Right ventricle myocardium inferior (tissue), 1 donor: Measurements from ENCODE around the gene JAML. TPM values are rescaled to one million over a fixed set of nuclear protein-coding genes. Genes with fewer than 3 reads are reported as not detected.

Experiments
- ATAC-seq: fragments of 200-7000 bp; cut with Tn5 transposase; one replicate; pipeline ENCODE4 v1.9.1; 2020; ENCODE audit warnings: mild to moderate bottlenecking, moderate library complexity
- DNase-seq: peaks from one replicate; pipeline ENCODE4 v3.0.0; 2021; ENCODE audit errors: missing footprints
- intact Hi-C: fragments of 100-400 bp; cut with DNase I; formaldehyde crosslinking; loops from one replicate; pipeline ENCODE4 v1.11.0; 2022
- total RNA-seq: library from RNA; stranded (reverse); fragmentation: NEBNext Ultra II Directional; extraction: Animal tissue kit (Norgen Biotek cat#: 25700); gene quantifications from one replicate; pipeline ENCODE4 v1.2.1, GENCODE V29; 2021
- donor health status: DM: no; HTN: yes; CAD: no; lungs with severe emphysema.

JAML gene
- total RNA-seq, 1 donor from 2014 or later, result 3.3 TPM

DNA sequence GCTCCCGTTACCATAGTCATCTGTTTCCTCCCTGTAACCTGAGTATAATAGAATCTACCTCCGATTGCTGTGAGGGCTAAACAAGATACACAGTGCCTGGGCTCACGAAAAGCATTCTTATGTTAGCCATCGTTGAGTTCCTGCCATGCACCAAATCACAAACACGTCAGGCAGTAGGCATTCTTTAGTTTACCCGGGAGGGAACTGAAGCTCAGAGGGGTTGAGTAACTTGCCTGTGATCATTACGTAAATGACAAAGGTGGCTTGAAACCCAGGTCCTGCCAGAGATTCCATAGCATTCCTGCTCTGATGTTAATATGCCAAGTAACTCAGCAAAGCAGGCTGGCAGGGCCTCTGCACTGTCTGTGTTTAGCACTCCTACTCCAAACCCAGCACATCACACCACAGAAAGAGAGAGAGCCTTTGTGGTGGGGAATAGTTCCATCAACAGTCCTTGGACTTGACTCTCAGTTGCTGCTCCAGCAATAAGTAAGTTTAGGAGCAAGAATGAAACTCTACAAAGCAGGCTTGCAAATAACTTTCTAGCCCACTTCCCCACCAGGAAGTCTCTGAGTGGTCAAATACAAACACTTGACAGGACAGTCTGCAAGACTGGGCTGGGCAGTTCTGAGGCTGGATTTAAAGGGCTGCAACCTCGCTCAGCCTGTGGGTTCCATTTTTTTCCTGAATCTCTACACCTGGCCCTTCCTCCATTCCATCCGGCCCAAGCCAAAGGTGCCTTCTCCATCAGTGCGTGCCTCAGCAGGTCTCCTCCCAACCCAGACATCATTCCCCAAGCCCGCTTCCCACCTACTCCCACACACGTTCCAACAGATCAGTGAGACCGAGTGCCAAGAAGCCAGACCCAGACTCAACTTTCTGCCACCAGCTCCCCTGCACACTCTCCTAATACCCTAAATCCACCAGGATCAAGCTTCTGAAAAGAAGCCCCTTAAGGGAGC is 49.5 kb downstream of the JAML start:
- intact Hi-C loops, result no loop called here
- no peak for DNase-seq
- peak; percentile 70 for ATAC-seq

DNA sequence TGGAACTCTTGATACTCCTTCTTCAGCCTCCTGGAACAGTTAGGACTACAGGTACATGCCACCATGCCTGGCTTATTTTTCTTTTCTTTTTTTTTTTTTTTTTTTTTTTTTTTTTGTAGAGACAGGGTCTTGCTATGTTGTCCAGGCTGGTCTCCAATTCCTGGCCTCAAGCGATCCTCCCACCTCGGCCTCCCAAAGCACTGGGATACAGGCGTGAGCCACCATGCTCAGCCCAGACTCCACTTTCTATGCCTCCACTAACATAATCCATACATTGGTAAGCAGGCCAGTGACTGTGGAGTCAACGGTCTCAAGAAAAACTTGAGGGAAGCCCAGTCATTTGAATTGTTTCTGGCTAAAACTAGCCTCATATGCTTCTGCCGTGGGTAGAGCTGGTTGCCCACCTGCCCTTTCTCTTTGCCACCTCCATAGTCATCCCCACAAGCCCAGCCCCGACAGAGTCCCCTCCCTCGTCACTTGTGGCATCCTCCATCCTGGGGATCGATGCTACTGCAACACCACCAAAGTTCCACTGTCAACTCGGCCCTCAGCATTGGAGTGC is 50.7 kb downstream of the JAML start:
- intact Hi-C loops, result no loop called here
- ATAC-seq (no peak), DNase-seq (no peak)

DNA sequence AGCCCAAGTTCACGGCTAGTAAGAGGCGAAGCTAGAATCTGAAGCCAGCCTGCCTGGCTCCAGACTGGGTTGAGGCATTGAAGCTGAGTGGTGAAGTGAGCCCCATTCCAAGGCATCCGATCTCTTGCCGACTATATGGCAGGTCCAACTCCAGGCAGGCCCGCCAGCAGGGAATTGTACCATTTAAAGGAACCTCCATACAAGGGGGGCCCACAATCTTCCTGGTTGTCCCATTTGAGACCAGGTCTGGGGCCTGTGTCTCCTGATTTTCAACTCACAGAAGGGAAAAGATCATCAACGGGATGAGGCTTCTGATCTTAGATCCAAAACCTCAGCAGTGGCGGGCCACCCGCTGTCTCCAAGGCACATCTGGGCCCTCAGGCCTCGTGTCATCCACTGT is 52.5 kb downstream of the JAML start:
- intact Hi-C loops, result no loop called here
- DNase-seq, result no peak
- ATAC-seq, result no peak

DNA sequence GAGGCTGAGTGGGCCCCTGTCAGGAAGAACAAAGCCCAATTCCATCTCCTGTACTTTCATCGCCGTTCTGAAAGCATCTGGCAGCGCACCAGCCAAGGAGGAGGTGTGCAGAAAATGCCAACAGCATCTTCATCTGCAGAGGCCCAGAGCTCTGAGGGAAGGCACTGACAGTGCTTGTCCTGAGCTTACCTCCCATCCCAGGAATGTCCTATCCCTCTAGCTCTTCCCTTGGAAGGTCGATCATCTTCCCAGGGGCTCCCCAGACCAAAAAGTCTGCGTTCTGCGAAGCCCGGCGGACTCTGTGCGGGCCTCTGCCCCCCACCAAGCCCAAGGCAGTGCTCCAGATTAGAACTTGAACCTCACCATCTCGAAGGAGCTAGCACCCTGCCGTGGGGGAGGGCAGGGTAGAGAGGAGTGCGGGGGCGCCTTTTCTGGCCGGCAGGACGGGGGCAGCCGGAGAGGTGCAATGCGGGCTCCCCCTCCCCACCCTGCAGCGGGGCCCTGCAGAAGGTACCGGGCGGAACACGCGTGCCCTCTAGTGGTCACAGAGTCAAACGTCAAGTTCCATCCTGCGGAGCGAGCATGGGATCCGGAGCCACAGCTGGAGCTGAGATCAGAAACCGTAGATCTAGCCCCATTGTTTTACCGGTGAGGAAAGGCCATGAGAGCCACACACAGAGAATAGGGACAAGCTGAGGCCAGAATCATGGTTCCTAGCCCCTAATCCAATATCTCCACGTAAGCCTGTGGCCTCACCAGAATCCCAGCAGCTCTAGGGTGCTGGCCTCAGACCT is 53.3 kb downstream of the JAML start:
- intact Hi-C loops, result loop anchor here (1.0 kb wide), 1 partner anchor 26 kb away; no protein-coding TSS in a partner anchor

DNA sequence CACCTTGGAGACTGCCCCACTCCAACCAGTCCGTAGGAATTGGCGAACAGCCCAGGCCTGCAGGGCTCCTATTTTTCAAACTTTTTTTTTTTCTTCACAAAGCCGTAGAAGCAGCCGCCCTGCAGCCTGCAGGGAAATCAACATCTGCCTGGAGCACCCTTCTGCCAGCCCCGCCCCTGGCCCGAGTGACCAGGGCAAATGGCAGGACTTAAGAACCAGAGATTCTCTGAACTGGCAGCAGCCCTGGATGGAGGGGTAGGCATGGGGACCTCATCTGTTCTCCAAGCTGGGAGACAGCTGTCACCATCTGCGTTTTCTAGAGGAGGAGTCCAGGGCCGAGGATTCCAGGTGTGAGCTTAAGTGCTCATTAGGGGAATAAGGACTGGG is 53.9 kb downstream of the JAML start:
- DNase-seq (no peak), ATAC-seq (no peak)
- intact Hi-C loops, result loop anchor here (1.0 kb wide), 1 partner anchor 26 kb away; no protein-coding TSS in a partner anchor

More for the DNA sequence above, 53.3 kb downstream of the JAML start:
- peak; percentile 88 for DNase-seq
- ATAC-seq, result peak; percentile 66

DNA sequence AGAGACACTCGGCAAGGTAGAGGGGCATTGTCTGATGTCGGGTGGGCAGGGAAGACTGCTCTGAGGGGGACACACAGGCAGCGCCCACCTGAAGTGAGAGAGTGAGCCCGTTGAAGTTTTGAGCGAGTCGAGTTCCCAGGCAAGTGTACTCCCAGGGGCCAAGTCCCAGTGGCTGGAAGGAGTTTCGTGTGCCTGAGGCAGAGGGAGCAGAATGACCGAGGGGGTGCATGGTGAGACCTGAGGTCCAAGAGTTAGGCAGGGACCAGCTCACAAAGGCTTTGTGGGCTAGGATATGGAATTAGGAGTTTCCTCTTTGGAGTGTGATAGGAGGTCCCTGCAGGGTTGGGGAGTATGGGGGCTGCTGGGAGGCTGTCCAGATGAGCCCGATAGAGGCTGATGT is 54.6 kb downstream of the JAML start:
- ATAC-seq, result no peak
- no peak for DNase-seq
- intact Hi-C loops, result no loop called here

DNA sequence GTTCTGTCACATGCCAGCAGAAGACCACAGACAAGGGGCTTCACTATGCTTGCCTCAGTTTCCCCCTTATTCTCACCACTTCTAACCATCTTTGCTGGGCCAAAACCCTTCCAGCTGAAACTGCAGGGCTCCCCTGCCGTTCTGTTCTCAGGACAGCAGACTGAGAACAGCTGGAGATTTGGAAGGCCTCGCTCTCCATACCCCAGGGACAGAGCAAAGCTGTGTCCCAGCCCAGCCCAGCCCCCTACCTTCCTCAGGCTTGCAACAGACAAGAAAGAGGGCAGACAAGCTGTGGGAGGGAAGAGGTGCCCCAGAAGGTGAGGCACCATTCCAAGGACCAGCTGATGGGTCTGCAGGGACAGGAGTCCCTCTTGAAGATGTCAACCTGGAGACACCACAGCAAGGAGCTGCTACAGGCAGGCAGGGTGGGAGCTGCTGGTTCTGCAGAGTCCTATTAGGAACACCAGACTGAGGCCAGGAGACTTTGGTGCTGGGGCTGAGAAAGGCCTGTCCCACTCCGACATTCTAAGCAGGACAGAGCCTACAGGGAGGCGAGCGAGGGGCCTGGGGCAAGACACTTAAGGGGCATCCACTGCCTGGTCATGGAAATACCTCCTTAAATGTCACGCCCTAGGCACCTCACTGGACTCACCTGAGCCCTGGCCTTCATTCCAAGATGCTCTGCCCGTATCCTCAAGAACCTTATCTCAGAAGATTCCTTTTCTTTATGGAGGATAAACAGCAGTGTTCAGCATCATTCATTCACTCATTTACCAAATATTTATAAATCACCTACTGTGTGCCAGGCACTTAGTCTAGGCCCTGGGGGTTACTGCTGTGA is 55.3 kb downstream of the JAML start:
- peak; percentile 47 for ATAC-seq
- intact Hi-C loops, result no loop called here
- DNase-seq, result no peak

DNA sequence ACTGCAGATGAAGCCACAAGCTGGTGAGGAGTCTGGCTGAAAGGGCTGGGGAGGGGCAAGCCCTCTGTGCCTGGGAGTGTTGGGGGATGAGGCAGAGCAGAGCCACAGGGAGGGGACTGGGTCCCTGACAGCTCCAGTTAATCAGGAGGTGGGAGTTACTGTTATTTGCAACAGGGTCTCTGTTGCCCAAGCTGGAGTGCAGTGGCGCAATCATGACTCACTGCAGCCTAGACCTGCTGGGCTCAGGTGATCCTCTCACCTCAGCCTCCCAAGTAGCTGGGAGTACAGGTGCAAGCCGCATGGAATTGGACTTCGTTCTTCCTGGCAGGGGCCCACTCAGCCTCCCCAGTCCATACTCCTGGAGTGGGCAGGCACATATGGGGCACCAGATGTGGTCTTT is 56.1 kb downstream of the JAML start:
- ATAC-seq (no peak), DNase-seq (no peak)
- intact Hi-C loops, result no loop called here

DNA sequence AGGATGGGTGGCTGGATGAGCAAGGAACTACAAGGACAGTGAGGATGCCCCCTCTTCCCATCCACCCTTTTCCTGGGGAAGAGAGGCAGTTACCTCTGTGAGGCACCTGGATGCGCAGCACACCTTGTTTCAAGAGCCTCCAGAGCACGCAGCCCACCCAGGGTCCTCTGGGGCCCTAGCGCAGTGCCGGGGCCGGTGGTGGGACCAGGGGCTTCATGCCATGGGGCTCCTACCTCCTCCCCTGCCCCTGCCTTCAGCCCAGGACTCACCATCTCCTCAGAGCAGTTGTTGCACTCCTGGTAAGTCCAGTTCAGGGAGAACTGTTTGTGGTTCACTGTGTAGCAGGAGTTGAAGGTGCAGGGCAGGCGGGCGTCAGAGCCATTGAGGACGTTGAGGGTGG is 56.5 kb downstream of the JAML start:
- ATAC-seq, result no peak
- intact Hi-C loops, result no loop called here
- no peak for DNase-seq

DNA sequence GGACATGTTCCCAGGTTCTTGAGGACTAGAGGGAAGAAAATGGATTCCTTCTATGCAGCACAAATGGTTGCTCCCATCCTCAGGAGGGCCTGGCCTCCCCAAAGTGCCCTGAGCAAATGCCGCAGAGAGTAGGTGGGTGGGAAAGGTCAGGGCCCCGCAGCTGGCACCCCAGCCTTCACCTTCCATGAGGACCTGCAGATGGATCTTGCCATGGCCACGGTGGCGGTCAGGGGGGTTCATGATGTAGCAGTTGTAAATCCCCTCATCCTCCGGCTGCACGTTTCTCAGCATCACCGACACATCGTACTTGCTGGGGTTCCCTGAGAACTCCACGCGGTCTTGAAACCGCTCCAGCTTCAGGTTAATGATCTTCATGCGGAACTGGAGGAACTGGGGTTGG is 56.9 kb downstream of the JAML start:
- DNase-seq, result no peak
- no peak for ATAC-seq
- intact Hi-C loops, result no loop called here

DNA sequence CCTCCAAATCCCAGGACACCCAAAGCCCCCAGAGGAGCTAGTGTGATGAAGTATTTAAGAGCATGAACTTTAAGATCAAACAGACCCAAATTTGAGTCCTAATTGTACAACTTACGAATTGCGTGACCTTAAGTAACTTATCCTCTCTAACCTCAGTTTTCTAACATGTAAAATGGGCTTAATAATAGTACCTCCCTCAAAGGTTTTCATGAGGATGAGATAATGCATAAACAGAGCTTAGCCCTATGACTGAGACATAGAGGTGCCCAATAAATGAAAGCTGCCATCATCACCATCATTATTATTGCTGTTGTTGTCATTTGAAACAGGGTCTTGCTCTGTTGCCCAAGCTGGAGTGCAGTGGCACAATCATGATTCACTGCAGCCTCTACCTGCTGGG is 57.6 kb downstream of the JAML start:
- DNase-seq, result no peak

DNA sequence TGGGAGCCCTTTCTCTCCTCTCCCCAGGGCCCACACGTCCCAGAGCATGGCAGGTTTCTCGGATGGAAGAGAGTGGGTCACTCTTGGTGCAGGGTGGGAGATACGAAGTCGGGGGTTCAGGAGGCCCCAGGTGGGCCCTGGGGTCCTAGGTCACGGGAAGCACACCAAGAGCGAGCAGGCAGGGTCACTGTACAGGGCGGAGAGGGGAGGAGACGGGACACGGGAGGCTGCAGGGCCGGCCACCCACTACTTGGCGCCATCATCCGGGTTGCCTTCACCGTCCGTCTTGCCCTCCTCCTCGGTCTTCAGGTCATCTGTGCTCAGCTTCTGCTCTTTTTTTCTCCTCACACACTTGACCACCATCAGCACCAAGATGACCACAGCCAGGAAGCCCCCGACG is 58.2 kb downstream of the JAML start:
- intact Hi-C loops, result no loop called here
- DNase-seq, result no peak
- ATAC-seq, result no peak

More for the DNA sequence above, 57.6 kb downstream of the JAML start:
- intact Hi-C loops, result no loop called here
- ATAC-seq, result no peak

DNA sequence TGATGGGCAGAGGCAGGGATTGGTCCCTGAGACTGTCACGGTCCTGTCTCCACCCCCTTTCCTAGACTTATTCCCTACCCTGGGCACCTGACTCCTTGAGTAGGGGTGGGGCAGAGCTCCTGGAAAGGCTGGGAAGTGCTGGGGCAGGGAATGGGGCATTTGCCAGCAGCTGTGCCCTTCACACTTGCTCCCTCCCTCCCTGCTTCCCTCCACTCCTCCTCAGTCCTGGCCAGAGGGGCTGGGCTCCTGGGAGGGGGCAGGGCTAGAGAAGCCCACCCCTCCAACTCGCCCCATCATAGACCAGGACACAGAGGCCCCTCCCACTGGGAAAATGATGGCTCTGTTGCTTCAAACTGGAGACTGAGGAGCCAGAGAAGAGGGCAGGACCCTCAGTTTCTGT is 59.9 kb downstream of the JAML start:
- no peak for DNase-seq
- intact Hi-C loops, result no loop called here
- ATAC-seq, result no peak

DNA sequence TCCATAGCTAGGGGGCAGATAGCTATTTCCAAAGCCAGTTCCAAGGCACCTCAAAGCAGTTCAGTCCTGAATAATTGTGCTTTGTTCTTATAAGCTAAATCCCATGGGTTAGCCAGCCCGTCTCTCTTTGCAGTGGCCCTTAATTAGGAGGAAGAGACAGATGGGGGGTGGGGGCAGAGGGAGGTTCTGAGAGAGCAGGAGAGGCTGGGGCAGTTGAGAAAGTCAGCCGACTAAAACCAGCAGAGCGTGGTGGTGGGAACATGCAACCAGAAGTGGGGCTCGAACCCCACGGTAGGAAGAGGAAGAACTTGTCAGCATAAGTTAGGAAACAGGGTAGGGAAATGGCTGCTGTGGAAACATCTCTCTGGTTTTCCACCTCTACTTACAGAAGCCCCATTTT is 61.3 kb downstream of the JAML start:
- intact Hi-C loops, result no loop called here
- DNase-seq, result no peak
- ATAC-seq, result no peak

DNA sequence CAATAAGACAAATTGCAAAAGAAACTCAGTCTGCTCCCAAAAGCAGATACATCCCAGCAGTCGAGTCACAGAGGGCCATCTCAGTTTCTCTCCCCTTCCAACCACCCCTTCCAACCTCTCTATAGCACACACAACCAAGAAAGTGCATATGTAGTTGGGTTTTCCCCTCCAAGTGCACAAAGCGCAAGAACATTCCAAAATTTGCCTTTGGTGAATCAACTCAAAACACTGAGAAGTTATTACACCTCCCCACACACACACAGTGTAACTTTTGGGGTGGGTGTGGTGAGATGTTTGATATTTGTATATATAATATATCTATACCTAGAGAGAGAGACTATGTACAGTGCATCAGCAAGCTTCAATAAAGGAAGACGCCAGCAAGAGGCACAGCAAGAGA is 62.0 kb downstream of the JAML start:
- intact Hi-C loops, result no loop called here
- ATAC-seq, result no peak
- DNase-seq, result no peak

DNA sequence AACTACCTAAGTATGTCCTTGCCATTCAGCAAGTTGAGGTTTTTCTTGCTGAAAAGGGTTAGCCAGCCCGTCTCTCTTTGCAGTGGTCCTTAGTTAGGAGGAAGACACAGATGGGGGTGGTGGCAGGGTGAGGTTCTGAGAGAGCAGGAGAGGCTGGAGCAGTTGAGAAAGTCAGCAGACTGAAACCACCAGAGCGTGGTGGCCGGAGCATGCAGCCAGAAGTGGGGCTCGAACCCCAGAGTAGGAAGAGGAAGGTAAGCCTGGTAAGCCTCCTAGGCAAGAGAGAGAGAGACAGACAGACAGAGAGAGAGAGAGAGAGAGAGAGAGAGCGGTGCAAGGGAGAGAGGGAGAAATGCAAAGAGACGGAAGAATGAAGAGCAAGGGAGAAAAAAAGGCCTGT is 63.0 kb downstream of the JAML start:
- DNase-seq (peak; percentile 52), ATAC-seq (no peak)
- intact Hi-C loops, result no loop called here

DNA sequence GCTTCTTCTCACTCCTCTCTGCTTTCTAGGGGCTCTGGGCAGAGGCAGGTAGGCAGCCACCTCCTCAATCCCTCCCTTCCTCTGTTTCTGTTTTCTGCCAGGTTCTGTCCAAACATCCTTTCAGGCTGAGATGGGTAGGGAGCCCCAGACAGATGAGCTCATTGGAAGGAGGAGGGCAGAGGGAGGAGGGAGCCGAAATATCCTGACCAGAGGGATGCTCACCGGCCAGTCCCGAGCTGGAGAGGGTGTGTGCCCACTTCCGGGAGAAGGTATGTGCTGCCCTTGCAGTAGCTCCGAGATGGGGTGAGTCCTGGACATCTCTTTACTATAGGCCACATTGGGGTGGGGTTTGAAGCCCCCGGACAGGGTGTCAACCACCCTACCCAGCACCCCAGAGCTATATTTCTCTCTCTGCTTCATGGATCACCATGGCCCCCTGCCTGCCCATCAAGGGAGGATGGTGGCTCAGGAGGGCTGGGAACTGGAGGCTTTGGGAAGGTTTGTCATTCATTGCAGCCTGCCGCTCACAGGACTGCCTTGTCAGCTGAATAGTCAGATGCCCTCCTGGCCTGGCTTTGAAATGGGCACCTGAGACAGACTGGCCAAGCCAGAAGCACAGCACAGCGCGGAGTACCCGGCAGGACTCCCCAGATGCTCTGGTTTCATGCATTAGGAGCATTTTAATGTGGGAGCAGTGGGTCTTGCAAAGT is 67.5 kb downstream of the JAML start:
- ATAC-seq (no peak), DNase-seq (peak; percentile 20)
- intact Hi-C loops, result no loop called here

DNA sequence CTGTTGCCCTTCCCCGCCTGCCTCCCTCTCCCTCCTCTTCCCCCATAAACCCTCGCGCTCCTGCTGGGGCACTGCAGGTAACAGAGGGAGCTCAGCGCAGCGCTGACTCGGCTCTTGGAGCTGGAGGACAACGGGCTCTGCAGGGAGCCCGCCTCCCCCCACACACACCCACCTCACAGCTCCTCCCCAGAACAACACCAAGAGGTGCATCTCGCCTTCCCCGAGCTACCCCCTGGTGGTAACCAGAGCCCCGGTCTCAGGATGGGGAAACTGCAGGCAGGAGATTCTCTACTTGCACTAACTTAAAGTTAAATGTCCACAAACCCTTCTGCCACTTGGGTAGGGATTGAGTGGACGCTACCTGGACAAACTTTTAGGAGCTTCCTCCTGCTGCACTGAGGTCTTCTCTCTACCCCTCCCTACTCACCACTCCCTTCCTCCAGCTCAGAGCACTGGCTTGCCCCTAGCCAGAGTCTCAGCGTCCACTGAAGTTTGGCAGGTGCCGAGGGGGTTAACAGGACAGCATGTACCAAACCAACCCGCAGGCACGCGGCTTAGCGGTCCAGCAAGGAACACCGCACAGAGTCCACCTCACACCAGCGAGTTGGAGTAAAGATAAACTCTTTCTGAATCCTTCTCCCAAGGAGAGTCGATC is 68.2 kb downstream of the JAML start:
- DNase-seq (peak; percentile 71), ATAC-seq (peak; percentile 24)
- intact Hi-C loops, result no loop called here
